Right renal pelvis (tissue), 4 donors: ENCODE data around the gene EIF1AD. TPM values are rescaled to one million over a fixed set of nuclear protein-coding genes. Genes with fewer than 3 reads are reported as not detected.
"Not testable (repeated sequence)": the region's sequence is repeated elsewhere in the genome, so short reads cannot be mapped to it uniquely, and the experiment has no call there.

ENCODE experiments used
- DNase-seq, 4 donors: peaks; one replicate each; pipeline ENCODE4 v3.0.0-alpha.2; 2013; ENCODE audit warnings: low read depth in 4 of 4, low spot score in 3 of 4, missing footprints in 1 of 4
- polyA plus RNA-seq, 4 donors: library from polyadenylated mRNA; unstranded; fragments of 120-200 nt; gene quantifications; one replicate each; pipeline ENCODE4 v1.2.1, GENCODE V29; 2013; ENCODE audit not compliant: insufficient read length in 4 of 4

The EIF1AD gene
- polyA plus RNA-seq, 4 donors, result 26.6 to 30.8 (median 28.4) TPM

DNA sequence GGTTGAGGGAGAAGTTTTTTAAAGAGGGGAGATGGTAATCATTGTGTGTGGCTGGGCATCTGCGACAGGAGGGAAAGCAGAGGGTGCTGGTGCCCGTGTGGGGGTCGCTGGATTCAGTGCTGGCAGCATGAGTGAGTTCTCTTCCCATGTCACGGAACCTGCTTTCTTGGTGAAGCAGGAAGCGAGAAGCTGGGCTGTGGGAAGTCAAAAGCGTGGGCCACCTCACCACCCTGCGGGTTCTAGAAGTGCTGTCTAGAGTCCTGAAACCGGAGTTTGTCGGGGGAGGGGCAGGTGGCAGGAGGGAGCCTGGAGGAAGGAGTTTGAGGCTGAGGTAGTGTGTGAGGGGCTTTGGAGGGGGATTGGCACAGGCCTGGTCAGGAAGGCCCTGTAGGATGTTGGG, 26.2 kb downstream of the EIF1AD start:
- DNase-seq, result no peak

GRCh38 chr11:65973439-65974110, 28.4 kb downstream of the EIF1AD start:
- no peak for DNase-seq

DNA sequence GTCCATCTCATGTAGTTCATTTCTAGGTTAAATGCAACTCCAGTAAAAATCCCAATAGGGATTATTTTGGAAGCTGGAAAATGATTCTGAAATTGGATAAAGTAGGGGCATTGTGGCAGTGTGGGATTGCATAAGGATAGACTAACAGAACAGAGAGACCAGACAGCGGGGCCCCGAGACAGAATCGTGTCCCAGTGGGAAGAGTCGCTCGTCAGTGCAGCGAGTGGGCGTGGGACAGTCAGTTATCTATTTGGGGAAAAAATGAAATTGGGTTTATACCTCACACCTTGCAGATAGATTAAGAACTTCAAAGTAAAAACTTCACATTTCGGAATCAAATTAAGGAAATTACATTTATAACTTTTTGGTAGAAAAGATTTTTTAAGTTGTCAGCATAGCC, 29.8 kb downstream of the EIF1AD start:
- DNase-seq, result no peak

DNA sequence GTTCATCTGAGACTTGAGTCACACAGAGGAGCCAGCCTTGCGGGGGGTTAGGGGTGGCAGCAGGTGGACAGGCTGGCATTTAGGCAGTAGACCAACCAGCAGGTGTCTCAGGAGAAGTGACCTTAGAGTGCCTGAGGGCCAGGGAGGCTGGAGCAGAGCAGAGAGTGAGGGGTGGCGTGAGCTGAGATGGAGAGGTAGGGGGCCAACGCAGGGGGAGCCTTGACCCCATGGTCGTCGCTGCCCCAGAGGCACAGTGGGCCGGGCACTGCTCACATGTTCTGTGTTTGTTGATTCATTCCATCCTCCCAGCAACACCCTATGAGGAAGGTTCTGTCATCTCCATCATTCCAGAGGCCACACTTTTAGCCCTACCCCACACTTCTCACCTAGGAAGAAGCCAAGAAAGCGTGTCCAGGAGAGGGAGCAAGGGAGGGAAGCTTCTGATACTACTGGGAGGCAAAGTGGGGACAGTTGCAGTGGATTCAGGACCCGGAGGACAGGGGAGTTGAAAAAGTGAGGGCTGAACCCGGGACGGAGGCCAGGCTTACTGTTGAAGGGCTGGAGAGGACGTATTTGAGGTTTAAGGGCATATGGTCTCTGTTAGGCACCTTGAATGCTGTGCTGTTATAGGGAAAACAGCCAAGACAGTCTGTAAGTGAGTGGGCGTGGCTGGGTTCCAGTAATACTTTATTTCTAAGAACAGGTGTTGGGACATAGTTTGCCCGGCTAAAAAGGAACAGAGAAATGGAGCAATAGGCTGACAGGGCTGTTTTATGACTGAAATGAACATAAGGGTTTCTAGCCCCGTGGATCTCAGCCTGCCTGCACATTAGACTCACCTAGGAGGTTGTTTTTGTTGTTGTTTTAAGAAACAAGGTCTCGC, 33.1 kb downstream of the EIF1AD start:
- no peak for DNase-seq

GRCh38 chr11:65967329-65967934, 34.5 kb downstream of the EIF1AD start:
- no peak for DNase-seq

GRCh38 chr11:65965986-65966762, 35.8 kb downstream of the EIF1AD start:
- DNase-seq, result no peak

GRCh38 chr11:65964906-65965305, 37.1 kb downstream of the EIF1AD start:
- no peak for DNase-seq

- no peak for DNase-seq
These were observed 39.8 kb downstream of the EIF1AD start for GRCh38 chr11:65962141-65962564.

- peak; percentile 93 to 98 (median 97) for DNase-seq
These were observed 40.5 kb downstream of the EIF1AD start, which contains the start of gene SART1 for GRCh38 chr11:65961267-65962140. Gene SART1, plus strand, starts transcription at chr11:65961734. Its CDS starts 47 bp downstream, at chr11:65961781.

- no peak for DNase-seq
These were observed 41.1 kb downstream of the EIF1AD start for GRCh38 chr11:65960824-65961266.

GRCh38 chr11:65958774-65959420, 43.1 kb downstream of the EIF1AD start:
- no peak for DNase-seq

DNA sequence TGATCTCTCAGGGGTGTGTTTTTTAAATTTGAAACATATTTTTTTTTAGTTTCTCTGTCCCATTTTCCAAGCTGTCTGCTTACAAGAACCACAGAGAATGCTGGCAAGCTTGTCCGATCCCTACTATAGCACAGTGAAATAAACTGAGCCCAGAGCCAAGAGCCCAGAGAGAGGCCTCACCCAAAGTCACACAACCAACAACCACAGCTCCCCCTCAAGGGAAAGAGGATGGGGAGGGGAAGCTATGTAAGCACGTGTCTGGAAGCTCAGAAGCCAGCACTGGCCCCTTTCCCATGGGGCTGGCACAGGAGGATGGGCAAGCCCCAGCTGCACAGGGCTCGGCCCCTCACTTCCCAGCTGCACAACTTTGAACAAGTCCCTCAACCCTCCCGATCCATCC, 43.7 kb downstream of the EIF1AD start:
- DNase-seq, result no peak

GRCh38 chr11:65954771-65955170, 47.2 kb downstream of the EIF1AD start:
- DNase-seq, result no peak

GRCh38 chr11:65953471-65953870, 48.5 kb downstream of the EIF1AD start:
- no peak for DNase-seq

DNA sequence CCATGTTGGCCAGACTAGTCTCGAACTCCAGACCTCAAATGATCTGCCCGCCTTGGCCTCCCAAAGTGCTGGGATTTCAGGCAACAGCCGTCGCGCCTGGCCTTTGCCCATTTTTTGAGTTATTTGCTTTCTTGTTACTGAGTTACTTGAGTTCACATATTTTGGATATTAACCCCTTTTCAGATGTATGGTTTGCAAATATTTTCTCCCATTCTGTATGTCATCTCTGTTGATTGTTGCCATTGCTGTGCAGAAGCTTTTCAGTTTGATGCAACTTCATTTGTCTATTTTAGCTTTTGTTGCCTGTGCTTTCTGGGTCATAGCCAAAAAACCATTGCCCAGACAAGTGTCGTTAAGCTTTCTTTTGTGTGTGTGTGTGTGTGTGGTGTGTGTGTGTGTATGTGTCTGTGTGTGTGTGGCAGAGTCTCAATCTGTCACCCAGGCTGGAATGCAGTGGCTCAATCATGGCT, 49.9 kb downstream of the EIF1AD start:
- DNase-seq, result no peak

DNA sequence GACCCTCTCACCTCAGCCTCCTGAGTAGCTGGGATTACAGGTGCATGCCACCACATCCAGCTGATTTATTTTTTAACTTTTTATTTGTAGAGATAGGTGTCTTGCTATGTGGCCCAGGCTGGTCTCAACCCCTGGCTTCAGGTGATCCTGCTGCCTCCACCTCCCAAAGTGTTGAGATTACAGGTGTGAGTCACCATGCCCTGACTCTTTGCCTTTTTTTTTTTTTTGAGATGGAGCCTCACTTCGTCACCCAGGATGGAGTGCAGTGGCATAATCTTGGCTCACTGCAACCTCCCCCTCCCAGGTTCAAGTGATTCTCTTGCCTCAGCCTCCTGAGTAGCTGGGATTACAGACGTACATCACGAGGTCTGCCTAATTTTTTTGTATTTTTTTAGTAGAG, 50.3 kb downstream of the EIF1AD start:
- DNase-seq, result not testable (repeated sequence)

GRCh38 chr11:65950711-65951110, 51.2 kb downstream of the EIF1AD start:
- DNase-seq, result not testable (repeated sequence)

- no peak for DNase-seq
These were observed 54.3 kb downstream of the EIF1AD start for GRCh38 chr11:65947603-65948125.

DNA sequence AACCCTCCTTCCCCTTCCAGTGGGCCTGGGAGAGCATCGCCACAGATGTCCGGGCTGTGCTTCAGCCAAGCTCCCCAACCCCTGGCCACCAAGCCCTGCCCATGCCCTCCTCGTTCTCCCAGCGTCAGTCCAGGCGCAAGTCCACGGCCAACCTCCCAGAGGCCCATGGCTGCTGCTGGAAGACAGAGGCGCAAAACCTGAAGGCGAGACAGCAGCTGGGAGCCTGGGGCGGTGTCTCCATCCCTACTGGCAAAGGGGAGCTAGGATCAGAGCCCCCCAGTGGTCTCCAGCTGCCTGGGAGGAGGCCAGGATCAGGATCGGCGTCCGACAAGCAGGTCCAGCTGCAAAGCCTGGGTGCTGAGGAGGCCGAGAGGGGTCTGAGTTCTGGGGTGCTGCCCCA, 54.8 kb downstream of the EIF1AD start:
- DNase-seq, result no peak
